WI38 (cell line): ENCODE results near the gene OR52E1.

ENCODE experiments used
- H3K4me3 ChIP-seq: 2 replicates; pipeline ENCODE4 v1.5.1; 2011; ENCODE audit warnings: low read depth, mild to moderate bottlenecking, control low read depth, low read length
- TF ChIP-seq, protein P1 (sequence below): IDR thresholded peaks from 2 replicates; pipeline ENCODE4 v1.5.1; 2012; ENCODE audit warnings: low read depth, mild to moderate bottlenecking, control low read depth, low read length

The OR52E1 gene

DNA sequence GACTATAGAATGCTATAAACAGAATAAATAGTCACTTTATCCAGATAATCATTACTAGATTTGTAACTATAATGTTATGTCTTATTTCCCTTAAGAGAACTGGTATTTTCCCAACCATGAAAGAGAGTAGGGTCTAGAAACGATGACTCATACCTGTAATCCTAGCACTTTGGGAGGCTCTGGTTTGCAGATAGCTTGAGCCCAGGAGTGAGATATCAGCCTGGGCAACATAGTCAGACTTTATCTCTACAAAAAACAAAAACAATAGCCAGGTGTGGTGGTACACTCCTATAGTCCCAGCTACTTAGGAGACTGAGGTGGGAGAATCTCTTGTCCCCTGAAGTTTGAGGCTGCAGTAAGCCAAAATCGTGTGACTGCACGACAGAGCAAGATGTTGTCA, 37.9 kb downstream of the OR52E1 start:
- TF ChIP-seq, protein P1, sequence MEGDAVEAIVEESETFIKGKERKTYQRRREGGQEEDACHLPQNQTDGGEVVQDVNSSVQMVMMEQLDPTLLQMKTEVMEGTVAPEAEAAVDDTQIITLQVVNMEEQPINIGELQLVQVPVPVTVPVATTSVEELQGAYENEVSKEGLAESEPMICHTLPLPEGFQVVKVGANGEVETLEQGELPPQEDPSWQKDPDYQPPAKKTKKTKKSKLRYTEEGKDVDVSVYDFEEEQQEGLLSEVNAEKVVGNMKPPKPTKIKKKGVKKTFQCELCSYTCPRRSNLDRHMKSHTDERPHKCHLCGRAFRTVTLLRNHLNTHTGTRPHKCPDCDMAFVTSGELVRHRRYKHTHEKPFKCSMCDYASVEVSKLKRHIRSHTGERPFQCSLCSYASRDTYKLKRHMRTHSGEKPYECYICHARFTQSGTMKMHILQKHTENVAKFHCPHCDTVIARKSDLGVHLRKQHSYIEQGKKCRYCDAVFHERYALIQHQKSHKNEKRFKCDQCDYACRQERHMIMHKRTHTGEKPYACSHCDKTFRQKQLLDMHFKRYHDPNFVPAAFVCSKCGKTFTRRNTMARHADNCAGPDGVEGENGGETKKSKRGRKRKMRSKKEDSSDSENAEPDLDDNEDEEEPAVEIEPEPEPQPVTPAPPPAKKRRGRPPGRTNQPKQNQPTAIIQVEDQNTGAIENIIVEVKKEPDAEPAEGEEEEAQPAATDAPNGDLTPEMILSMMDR: no peak
- H3K4me3 ChIP-seq: no peak overlapping the region

DNA sequence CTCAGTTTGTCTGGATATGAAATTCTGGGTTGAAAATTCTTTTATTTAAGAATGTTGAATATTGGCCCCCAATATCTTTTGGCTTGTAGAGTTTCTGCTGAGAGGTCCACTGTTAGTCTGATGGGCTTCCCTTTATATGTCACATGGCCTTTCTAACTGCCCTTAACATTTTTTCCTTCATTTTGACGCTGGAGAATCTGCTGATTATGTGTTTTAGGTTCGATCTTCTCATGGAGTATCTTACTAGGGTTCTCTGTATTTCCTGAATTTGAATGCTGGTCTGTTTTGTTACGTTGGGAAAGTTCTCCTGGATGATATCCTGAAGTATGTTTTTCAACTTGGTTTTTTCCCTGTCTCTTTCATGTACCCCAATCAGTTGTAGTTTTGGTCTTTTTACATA, 46.0 kb downstream of the OR52E1 start:
- H3K4me3 ChIP-seq: no peak overlapping the region
- TF ChIP-seq, protein P1: no peak

DNA sequence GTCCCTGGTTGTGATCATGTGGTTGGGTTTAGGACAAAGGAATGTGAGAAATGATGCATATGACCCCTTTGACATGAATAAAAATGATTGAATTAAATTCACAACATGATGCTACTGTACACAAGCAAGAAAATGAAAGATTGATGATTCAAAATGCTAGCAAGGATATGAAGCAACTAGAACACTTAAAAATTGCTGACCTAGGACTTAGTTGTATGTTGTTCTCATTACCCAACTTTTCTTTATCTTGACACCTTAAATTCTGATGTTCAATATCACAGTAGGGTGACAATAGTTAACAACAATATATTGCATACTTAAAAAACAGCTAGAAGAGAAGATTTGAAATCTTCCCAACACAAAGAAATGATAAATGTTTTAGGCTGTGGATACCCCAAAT, 48.2 kb downstream of the OR52E1 start:
- TF ChIP-seq, protein P1: no peak
- H3K4me3 ChIP-seq: no peak overlapping the region

DNA sequence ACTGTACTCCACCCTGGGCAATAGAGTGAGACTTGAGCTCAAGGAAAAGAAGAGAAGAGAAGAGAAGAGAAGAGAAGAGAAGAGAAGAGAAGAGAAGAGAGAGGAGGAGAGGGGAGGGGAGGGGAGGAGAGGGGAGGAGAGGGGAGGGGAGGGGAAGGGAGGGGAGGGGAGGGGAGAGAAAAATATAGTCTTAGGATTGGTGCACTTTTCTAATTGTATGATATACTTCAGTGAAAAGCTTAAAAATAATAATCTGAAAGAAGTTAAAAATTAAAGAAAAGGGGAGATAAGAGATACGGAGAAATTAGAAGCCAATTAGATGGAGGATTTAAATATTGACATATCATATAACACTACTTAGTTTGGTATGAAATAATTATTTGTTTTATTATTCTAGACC, 49.5 kb downstream of the OR52E1 start:
- TF ChIP-seq, protein P1: no peak
- no peak overlapping the region for H3K4me3 ChIP-seq
